NCI-H2196 (cell line): Measurements from ENCODE around the gene DYSF.
"Not testable (repeated sequence)": the region's sequence is repeated elsewhere in the genome, so short reads cannot be mapped to it uniquely, and the experiment has no call there.

Experiments
- DNase-seq: peaks from one replicate; lab custom pipeline; 2025; ENCODE audit not compliant: unreplicated experiment; lab: John Stamatoyannopoulos, UW

Gene DYSF

DNA sequence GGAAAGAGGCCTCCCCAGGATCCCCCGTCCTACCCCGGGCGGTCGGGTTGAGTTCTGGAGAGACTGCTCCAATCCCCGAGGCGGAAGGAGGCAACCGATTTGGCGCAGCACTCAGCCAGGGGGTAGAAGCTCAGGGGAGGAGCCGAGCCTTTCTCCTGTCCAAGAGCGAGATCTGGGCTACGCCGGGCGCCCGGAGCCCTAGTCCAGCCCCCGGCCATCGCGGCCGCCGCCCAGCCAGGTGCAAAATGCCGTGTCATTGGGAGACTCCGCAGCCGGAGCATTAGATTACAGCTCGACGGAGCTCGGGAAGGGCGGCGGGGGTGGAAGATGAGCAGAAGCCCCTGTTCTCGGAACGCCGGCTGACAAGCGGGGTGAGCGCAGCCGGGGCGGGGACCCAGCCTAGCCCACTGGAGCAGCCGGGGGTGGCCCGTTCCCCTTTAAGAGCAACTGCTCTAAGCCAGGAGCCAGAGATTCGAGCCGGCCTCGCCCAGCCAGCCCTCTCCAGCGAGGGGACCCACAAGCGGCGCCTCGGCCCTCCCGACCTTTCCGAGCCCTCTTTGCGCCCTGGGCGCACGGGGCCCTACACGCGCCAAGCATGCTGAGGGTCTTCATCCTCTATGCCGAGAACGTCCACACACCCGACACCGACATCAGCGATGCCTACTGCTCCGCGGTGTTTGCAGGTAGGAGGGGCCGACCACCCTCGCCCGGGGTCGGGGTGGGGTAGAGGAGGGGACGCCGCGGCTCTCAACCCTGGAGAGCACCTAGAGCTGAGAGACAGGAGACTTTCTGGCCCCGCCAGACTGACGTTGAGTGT lies at the start of gene DYSF:
TSS of gene DYSF (plus strand) at position 158 of the 817 bp plus-strand sequence.
- no peak for DNase-seq

DNA sequence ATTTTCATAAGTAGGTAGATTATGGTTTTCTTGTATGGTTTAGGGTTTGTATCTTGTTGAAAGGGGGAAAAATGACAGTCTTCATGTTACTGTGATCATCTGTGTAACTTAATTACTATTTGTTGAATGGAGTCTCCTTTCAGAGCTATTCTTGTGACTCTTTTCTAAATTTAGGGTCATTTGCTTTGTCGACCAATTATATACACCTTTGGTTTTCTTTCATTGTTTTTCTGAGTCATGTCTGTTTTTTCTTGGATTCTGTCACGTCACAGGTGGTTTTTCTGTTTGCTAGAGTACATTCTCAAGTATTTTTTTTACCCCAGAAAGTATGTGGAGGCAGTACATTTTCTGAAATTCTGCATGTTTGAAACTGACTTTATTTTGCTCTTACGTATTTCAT lies 43.8 kb upstream of the DYSF start:
- no peak for DNase-seq

DNA sequence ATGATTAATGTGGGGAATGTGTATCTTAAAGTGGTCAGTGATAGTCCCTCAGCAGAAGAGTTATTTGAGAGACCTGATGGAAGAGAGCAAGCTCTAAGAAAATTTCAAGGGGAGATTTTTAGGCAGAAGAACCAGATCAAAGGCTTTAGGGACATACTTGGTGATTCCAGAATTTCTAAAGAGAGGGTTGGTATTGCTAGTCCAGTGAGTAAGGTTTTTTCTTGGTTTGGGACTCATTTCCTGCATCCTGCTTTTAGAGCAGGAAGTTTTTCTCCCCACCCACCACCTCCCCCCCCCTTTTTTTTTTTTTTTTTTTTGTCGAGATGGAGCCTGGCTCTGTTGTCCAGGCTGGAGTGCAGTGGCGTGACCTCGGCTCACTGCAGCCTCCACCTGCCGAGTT lies 42.7 kb upstream of the DYSF start:
- DNase-seq, result no peak

DNA sequence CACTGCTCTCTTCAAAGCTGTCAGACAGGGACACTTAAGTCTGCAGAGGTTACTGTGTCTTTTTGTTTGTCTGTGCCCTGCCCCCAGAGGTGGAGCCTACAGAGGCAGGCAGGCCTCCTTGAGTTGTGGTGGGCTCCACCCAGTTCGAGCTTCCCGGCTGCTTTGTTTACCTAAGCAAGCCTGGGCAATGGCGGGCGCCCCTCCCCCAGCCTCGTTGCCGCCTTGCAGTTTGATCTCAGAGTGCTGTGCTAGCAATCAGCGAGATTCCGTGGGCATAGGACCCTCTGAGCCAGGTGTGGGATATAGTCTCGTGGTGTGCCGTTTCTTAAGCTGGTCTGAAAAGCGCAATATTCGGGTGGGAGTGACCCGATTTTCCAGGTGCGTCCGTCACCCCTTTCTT lies 36.5 kb upstream of the DYSF start:
- not testable (repeated sequence) for DNase-seq

DNA sequence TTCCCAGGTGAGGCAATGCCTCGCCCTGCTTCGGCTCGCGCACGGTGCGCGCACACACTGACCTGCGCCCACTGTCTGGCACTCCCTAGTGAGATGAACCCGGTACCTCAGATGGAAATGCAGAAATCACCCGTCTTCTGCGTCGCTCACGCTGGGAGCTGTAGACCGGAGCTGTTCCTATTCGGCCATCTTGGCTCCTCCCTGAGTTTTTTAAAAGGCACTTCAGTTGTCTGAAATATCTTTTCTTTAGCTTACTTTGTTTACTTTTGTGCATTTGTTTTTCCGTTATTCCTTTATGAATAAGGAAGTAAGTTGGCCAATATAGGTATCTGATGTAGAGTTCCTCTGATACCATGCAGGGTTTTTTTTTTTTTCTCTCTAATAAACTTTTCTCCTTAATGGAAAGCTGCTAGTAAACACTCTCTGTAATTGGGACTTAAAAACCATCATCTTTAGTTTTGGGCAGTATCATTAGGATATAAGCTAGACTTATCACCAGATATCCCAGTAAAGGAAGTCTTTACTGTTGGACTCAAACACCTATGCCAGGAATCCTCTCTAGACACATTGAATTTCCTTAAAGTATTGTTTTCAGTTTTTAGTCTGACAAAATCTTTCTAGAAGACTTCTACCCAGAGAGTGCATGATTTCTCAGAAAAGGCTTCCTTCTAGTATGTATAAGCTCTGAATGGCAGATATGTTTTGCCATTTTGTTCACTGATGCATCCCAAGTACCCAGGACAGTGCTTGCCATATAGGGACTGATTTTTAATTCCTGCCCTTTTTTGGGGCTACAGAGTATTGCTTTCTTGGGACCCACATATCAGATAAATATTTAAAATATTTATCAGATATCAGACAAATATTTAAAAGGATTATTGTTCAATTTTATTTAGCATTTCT lies 35.8 kb upstream of the DYSF start:
- DNase-seq, result no peak

DNA sequence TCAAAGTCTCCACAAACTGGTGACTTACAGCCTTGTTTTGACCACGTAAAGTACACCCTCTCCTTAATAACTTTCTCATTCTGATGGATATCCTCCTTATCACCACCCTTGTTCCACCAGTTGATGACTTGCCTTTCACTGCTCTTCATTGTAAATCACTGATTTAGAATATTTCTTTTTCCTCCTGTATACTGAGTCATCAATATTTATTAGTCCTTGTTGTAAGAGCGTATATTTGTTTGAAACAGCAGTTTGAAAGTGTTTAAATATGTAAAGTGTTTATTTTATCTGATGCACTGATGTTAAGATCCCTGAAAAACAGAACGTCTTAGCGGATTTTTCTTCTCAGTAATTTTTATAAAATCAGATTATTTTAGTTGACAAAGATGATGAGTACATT lies 34.2 kb upstream of the DYSF start:
- no peak for DNase-seq

DNA sequence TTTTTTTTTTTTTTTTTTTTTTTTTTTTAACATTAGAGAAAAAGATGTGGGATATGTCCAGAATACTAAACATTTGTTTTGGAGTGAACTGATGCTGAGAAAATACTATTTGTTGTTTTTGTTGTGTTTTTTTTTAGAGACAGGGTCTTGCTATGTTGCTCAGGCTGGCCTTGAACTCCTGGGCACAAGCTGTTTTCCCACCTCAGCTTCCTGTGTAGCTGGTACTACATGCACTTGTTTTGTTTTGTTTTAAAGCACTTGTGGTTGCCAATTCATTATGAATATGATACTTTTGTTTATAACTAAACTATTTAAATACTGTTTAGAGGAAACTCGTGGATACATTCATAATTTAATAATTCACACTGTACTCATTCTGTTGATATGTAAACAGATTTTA lies 33.4 kb upstream of the DYSF start:
- DNase-seq, result no peak

DNA sequence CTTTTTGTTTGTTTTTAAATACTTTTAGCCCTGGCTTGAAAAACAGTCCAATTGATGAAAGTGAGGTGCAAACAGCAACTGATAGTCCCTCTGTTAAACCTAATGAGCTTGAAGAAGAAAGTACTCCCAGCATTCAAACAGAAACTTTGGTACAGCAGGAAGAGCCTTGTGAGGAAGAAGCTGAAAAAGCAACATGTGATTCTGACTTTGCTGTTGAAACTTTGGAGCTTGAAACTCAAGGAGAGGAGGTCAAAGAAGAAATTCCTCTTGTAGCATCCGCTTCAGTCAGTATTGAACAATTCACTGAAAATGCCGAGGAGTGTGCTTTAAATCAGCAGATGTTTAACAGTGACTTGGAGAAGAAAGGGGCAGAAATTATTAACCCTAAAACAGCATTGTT lies 30.6 kb upstream of the DYSF start:
- no peak for DNase-seq

DNA sequence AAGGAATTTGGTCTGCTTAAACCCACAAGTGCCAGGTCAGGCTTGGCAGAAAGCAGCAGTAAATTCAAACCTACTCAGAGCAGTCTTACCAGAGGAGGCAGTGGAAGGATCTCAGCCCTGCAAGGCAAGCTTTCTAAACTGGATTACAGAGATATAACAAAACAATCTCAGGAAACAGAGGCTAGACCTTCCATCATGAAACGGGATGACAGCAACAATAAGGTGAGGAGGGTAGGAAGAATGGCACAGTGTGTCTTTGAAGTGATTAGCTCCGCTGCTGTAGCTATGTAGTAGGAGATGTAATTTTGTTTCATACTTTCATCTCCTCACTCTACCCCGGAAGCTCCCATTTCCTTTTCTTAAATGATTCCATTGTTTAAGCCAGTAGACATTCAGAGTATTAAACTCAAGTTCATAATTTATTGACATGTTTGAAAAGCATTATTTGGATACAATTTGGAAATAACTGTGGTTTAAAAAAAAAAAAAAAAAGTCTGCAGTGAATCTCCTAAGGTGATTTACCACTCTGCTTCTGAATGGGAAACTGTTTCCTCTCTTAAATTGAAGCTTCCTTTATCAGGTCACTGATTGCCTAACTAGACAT lies 29.4 kb upstream of the DYSF start:
- DNase-seq, result no peak

DNA sequence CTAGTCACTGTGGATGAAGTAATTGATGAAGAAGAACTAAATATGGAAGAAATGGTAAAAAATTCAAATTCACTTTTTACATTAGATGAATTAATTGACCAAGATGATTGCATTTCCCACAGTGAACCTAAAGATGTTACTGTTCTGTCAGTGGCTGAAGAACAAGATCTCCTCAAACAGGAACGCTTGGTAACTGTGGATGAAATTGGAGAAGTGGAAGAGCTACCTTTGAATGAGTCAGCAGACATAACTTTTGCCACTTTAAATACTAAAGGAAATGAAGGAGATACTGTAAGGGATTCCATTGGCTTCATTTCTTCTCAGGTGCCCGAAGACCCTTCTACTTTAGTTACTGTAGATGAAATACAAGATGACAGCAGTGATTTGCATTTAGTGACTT lies 26.6 kb upstream of the DYSF start:
- DNase-seq, result no peak

DNA sequence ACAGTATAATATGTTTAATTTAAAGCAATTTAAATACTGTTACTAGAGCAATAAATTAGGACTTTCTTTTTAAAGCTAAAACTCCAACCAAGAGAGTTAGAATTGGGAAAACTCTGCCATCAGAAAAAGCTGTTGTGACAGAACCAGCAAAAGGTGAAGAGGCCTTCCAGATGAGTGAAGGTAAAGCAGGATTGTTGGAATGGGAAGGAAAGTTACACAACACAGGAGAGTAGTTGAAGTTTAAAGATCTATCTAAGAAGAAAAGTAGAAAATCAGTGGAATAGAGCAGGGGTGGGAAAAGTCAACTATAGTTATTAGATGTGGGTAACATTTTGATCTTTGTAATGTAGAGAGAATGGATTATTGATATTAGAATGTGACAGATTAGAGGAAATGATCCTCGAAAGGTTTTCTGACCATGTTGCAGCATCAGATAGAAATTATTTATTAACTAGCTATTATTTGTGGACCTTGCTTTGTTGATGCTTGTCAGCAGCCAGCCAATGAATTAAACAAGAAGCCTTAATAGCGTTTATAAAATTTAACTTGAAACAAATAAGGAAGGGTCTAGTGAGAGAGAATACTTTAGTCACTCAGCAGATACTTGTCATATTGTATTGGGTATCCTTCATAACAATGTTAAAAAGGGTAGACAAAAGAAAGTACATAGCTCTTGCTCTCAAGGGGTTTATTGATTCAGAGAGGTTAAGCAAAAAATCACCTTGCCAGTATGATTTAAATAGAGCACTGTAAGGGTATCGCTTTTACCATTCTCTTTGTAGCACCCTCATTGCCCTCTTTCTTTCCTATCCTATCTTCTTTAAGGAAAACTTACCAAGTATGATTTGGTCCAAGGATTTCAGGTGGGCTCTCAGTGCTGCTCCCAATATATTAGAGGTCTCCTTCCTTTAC lies 24.6 kb upstream of the DYSF start:
- DNase-seq, result no peak

DNA sequence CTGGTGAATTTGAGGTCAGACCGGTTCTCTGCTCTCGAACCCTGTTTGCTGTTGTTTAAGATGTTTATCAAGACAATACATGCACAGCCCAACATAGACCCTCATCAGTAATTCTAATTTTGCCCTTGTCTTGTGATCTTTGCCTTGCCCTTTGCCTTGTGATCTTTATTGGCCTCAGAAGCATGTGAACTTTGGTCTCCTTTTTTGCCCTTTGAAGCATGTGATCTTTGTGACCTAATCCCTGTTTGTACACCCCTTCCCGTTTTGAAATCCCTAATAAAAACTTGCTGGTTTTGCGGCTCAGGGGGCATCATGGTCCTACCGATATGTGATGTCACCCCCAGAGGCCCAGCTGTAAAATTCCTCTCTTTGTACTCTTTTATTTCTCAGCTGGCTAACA lies 8.2 kb upstream of the DYSF start:
- DNase-seq, result not testable (repeated sequence)

DNA sequence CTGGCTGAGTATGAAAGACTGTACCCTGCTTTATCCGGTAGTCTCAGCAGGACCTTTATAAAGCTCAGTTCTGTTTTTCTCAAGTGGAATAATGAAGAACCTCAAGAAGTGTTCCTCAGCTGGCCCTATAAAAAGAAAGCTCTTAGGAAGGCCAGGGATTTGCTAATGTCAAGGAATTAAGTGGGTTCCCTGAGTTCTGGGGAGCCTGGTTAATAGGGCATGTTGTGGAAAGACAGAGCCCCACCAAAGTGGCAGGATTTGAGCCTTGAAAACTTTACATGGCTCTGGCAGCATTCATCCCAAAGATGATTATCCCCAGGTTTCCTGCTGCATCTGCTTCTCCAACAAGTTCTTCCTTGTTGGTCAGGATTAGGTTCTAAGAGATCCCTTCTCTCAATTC lies 6.9 kb upstream of the DYSF start:
- DNase-seq, result no peak

DNA sequence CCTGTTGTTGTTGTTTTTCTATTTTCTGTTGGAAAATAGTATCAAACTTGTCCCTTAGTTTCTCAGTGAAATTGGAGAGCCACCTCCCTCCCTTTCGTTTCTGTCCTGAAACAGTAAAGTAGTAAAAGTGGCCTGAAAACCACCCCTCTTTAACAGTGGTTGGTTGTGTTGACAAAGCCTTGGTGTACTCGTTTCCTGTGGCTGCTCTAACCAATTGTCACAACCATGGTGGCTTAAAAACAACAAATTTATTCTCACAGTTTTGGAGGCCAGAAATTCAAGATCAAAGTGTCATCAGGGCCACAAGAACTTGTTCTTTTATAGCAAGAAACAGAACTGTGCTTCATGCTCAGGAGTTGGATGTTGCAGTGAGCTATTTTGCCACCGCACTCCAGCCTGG lies 4.0 kb upstream of the DYSF start:
- DNase-seq, result no peak

DNA sequence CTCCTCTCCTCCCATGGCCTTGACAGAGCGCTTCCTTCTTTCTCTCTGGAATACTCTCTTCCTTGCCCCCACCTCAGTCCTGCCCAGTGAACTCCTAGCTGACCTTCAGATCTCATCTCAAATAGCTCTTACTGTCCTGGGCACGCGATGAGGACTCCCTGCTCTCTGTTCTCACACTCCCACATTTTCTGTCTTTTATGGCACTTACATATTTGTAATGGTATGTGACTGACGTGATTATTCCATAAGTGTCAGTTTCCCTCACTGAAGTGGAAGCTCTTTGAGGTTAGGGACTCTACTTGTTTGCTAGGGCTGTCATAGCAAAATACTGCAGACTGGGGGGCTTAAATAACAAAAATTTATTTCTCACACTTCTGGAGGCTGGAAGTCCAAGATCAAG lies 1.7 kb upstream of the DYSF start:
- no peak for DNase-seq

DNA sequence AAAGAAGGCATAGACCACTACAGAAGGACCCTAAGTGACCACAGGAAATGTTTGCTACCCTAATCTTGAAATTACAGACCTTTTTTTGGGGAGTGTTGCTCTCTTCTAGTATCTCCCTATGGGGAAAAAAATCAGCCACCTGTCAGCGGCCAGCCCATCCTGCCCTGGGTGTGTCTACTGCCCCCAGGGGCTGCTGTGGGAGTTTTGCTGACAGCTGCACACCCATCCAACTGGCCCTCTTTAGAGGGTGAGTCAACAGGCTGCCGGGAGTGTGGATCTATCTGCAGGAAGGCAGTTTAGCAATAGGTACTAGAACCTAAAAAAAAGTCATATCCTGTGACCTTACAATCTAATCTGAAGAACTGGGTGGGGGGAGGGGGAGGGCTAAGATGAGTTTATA lies 796 bp upstream of the DYSF start:
- no peak for DNase-seq

DNA sequence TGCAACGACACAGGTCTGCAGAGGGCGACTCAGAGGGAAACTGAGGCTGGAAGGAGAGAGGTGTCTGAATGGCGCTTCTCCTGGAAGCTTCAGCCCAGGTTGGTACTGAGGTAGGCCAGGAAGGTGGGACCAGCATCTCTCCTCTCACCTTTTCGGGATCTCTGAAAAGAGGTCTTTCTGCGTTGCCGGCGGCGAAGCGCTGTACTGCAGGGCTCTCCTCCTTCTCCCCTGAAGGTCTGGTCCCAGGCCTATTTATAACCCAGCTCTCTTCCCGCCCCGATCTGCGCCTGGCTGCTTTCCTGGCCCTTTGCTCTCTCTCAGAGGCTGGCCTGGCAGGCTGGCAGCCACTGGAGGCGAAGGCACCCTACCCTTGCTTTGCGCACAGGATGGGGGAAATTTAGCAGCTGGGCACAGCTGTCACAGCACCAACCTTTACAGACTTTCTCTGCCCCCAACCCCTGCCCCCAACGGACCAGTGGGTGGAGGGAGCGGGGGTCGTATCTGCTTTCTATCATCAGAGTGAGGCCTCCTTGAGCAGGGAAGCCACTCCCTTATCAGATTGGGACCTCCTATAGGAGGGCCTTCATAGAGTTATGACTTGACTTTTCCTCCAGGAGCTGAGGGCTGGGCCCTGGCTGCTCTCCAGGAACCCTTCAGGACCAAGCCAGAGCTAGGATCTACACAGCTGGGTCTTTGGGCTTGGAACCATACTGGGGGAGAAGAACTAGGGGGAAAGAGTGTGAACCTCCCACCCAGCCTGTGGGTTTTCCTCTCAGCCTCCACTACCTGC lies 1.1 kb downstream of the DYSF start:
- DNase-seq, result no peak

DNA sequence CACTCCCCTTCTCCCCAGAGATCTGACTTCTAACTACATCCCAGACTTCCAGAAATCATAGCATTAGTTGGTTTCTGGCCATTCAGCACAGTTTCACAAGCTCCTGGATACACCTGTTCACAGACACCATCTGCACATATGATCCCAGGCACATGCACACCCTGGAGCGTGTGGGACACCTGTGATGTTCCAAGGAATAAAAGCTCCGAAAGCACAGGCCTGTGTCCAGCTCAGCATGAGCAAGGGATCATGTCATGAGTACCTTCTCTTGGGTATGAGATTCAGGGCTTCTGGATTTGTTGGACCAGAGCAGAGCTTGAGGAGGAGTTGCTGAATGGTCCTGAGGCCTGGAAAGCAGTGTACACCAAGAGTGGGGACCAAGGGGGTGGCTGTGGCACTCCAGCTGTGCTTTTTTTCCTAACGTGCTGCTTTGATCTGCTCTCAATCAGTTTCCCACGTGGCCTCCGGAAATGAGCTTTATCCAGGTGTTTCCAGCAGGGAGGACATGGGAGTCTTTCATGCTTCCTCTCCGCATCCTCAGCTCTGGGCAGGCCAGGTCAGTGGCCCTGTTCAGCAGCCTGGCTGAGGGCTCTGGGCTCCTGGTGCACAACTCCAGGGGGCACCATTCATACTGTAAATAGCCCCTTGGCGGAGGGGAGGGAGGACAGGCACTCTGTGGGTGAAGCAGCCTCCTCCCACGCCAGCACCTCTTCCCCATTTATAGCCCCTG lies 1.8 kb downstream of the DYSF start:
- DNase-seq, result no peak
